Thyroid gland (tissue), 4 donors: ENCODE measurements around the gene PRKCZ. TPM values are rescaled to one million over a fixed set of nuclear protein-coding genes. Genes with fewer than 3 reads are reported as not detected.

Experiments
- DNase-seq, 2 donors: peaks; one replicate each; pipeline ENCODE4 v3.0.0-alpha.2; 2019
- H3K27ac ChIP-seq, 3 donors: fragments of 200-600 bp; sonication (generic); 1 replicate in 2 of 3; 2 replicates in 1 of 3; pipeline ENCODE4 v1.5.1; 2016 to 2019; ENCODE audit warnings: mild to moderate bottlenecking in 1 of 3, moderate library complexity in 1 of 3
- H3K27me3 ChIP-seq: fragments of 200-600 bp; sonication (generic); one replicate; pipeline ENCODE4 v1.5.1; 2019
- H3K36me3 ChIP-seq, 2 donors: fragments of 200-600 bp; sonication (generic); one replicate each; pipeline ENCODE4 v1.5.1; 2016 to 2019
- H3K4me1 ChIP-seq, 2 donors: fragments of 200-600 bp; sonication (generic); one replicate each; pipeline ENCODE4 v1.5.1; 2017 to 2019
- H3K4me3 ChIP-seq, 3 donors: fragments of 200-600 bp; sonication (generic); replicated peaks in 1 of 3; 1 replicate in 2 of 3; 2 replicates in 1 of 3; pipeline ENCODE4 v1.5.1; 2016; ENCODE audit warnings: mild to moderate bottlenecking in 1 of 3
- H3K9me3 ChIP-seq: fragments of 200-600 bp; sonication (generic); one replicate; pipeline ENCODE4 v1.5.1; 2017
- POLR2A ChIP-seq, 2 donors: fragments of 450-650 bp; IDR thresholded peaks; one replicate each; pipeline ENCODE4 v1.6.1; 2017; ENCODE audit warnings: antibody characterized with exemption in 2 of 2, mild to moderate bottlenecking in 2 of 2, moderate library complexity in 1 of 2
- WGBS, 2 donors: methylation state at CpG; one replicate each; pipeline ENCODE4 v1.1.5; 2017; 5-methylcytosine and 5-hydroxymethylcytosine counted together
- intact Hi-C: fragments of 100-400 bp; cut with DNase I; formaldehyde crosslinking; loops from one replicate; pipeline ENCODE4 v1.15.1; 2023
- total RNA-seq, 4 donors: library from RNA; depleted of rRNA; stranded (reverse); fragments of >200 nt; gene quantifications; one replicate each; pipeline ENCODE4 v1.2.3, GENCODE V29; 2016
- TF ChIP-seq, protein P1 (sequence below), 6 experiments: fragments of 200-600 bp in 3 of 6; fragments of 450-650 bp in 3 of 6; sonication (generic) in 3 of 6; IDR thresholded peaks; one replicate each; pipeline ENCODE4 v1.5.1; 2016 to 2019; ENCODE audit warnings: antibody characterized with exemption in 6 of 6, mild to moderate bottlenecking in 2 of 6, inconsistent platforms in 1 of 6, moderate library complexity in 1 of 6

PRKCZ gene
- total RNA-seq, 4 donors from 2014 or later, result 33.6 to 53.0 (median 44.3) TPM

- TF ChIP-seq, protein P1, sequence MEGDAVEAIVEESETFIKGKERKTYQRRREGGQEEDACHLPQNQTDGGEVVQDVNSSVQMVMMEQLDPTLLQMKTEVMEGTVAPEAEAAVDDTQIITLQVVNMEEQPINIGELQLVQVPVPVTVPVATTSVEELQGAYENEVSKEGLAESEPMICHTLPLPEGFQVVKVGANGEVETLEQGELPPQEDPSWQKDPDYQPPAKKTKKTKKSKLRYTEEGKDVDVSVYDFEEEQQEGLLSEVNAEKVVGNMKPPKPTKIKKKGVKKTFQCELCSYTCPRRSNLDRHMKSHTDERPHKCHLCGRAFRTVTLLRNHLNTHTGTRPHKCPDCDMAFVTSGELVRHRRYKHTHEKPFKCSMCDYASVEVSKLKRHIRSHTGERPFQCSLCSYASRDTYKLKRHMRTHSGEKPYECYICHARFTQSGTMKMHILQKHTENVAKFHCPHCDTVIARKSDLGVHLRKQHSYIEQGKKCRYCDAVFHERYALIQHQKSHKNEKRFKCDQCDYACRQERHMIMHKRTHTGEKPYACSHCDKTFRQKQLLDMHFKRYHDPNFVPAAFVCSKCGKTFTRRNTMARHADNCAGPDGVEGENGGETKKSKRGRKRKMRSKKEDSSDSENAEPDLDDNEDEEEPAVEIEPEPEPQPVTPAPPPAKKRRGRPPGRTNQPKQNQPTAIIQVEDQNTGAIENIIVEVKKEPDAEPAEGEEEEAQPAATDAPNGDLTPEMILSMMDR (IDR thresholded peaks at IDR 0.05), result no peak
- TF ChIP-seq POLR2A (IDR thresholded peaks at IDR 0.05), result no peak
- H3K4me3 ChIP-seq, result no peak overlapping the region
- H3K36me3 ChIP-seq, result peaks cover 6 to 7% of the 10 kb centered on the region in 2 donors
- no peak for DNase-seq
- intact Hi-C loops, result no loop called here
- WGBS, 2 donors, result 93 to 95% methylated on average over 21 to 22 of the region's 23 CpGs
- H3K4me1 ChIP-seq, result peaks cover 0 to 11% of the 10 kb centered on the region in 2 donors
- no peaks in the 10 kb centered on the region for H3K9me3 ChIP-seq
- H3K27ac ChIP-seq, result peak overlapping the region in 1 of 3 donors; percentile 63
- no peaks in the 10 kb centered on the region for H3K27me3 ChIP-seq
These were observed 10.3 kb downstream of the PRKCZ start for GRCh38 chr1:2060535-2060934.

DNA sequence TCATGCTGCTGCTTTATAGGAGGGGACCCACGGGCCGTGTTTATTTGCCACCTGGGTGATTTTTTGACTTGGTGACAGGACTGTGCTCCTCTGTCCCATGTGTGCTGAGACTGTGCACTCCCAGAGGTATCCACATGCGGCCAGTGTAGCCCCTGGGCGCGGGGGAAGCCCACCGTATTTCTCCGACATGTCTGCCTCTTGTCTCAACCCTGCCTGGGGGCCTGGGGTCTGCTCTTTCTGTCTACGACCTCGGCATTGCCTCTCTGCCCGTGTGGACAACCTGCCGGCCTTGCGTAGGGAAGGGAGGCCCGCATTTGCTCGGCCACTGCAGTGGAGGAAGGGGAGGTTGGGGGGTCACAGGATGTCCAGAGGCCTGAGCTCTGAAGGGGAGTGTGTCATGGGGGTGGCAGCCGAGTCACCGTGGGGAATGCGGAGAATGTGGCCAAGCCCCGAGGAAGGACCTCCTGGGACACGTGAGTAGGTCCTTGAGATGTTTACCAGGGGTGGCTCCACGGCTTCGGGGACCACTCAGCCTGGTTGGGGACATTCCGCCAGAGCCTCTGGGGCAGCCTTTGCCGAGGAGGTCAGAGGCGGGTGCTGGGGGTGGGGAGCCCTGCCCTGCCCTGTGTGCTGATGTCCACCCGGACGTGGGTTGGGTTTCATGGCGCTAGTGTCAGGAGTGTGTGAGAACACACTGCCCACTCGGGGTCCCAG lies 11.0 kb downstream of the PRKCZ start:
- TF ChIP-seq, protein P1 (IDR thresholded peaks at IDR 0.05), result no peak
- TF ChIP-seq POLR2A (IDR thresholded peaks at IDR 0.05), result peak in 1 of 2 donors; percentile 5
- Histone ChIP-seq H3K4me1 (peaks cover 0 to 11% of the 10 kb centered on the region in 2 donors), H3K4me3 (no peak overlapping the region), H3K27me3 (no peaks in the 10 kb centered on the region), H3K36me3 (peaks cover 6 to 7% of the 10 kb centered on the region in 2 donors), H3K9me3 (no peaks in the 10 kb centered on the region), H3K27ac (peak overlapping the region; percentile 0 to 63 (median 45))
- DNase-seq, result peak; percentile 69 to 72
- intact Hi-C loops, result no loop called here
- WGBS, 2 donors, result 70 to 71% methylated on average over 11 to 27 of the region's 28 CpGs

DNA sequence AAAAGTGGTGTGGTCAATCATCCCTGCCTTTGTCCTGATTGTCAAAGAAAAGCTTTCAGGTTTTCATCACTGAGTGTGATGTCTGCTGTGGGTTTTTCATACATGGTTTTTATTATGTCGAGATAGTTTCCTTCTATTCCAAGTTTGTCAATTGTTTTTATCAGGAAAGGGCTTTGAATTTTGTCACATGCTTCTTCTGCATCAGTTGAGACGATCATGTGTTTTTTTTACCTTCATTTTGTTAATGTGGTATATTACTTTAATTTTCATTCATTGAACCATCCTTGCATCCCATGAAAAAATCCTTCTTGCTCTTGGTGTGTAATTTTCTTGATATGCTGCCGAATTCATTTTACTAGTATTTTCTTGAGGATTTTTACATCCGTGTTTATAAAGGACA lies 15.5 kb downstream of the PRKCZ start:
- Histone ChIP-seq H3K4me3 (no peak overlapping the region), H3K27ac (no peak overlapping the region), H3K9me3 (no peaks in the 10 kb centered on the region), H3K4me1 (peaks cover 0 to 11% of the 10 kb centered on the region in 2 donors), H3K27me3 (no peaks in the 10 kb centered on the region), H3K36me3 (peaks cover 0 to 4% of the 10 kb centered on the region in 2 donors)
- no peak for TF ChIP-seq POLR2A (IDR thresholded peaks at IDR 0.05)
- intact Hi-C loops, result no loop called here
- DNase-seq, result no peak
- WGBS, 2 donors, result 94 to 95% methylated on average over 4 of the region's 4 CpGs

GRCh38 chr1:2067393-2067792 lies 17.2 kb downstream of the PRKCZ start:
- H3K9me3 ChIP-seq, result no peaks in the 10 kb centered on the region
- 96 to 97% methylated on average over 20 to 21 of the region's 21 CpGs for WGBS, 2 donors
- no peak overlapping the region for H3K27ac ChIP-seq
- DNase-seq, result no peak
- H3K4me1 ChIP-seq, result no peaks in the 10 kb centered on the region
- H3K27me3 ChIP-seq, result no peaks in the 10 kb centered on the region
- intact Hi-C loops, result no loop called here
- TF ChIP-seq, protein P1 (IDR thresholded peaks at IDR 0.05), result no peak
- no peak for TF ChIP-seq POLR2A (IDR thresholded peaks at IDR 0.05)
- H3K4me3 ChIP-seq, result no peak overlapping the region
- H3K36me3 ChIP-seq, result peaks cover 0 to 4% of the 10 kb centered on the region in 2 donors

DNA sequence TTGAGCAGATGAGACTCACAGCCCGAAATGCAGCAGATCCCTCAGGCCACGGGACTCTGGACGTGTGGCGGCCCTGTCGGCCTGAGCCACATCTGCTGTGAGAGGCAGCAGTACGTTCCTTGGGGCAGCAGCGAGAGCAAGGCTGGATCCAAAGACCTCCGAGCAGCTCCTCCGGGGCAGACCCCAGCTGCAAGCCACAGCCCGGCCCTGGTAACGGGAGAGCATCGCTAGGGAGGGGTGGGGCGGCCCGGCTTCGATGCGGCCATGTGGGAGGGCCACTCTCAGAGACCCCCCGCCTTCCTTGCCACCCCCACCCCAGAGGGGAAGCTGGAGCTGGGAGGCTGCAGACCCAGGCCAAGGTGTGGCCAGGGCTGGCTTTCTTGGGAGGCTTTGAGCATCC lies 17.8 kb downstream of the PRKCZ start:
- Histone ChIP-seq H3K36me3 (peaks cover 0 to 4% of the 10 kb centered on the region in 2 donors), H3K27me3 (no peaks in the 10 kb centered on the region), H3K9me3 (no peaks in the 10 kb centered on the region), H3K27ac (no peak overlapping the region), H3K4me3 (no peak overlapping the region), H3K4me1 (no peaks in the 10 kb centered on the region)
- intact Hi-C loops, result no loop called here
- no peak for TF ChIP-seq POLR2A (IDR thresholded peaks at IDR 0.05)
- TF ChIP-seq, protein P1 (IDR thresholded peaks at IDR 0.05), result no peak
- no peak for DNase-seq
- 89 to 93% methylated on average over 6 to 13 of the region's 17 CpGs for WGBS, 2 donors
